ENCODE results near the gene ATP5PD. TPM values are rescaled to one million over a fixed set of nuclear protein-coding genes. Genes with fewer than 3 reads are reported as not detected.

The ATP5PD gene
- total and polyA plus RNA-seq, 2 of the 8 experiments (the other 6 are each of a cell fraction or from before 2014, with no cell fraction given), result 335 to 407 TPM

- H3K27me3 ChIP-seq (replicated peaks in 1 of 4; ENCODE audit: control insufficient read depth in 3 of 4, extremely low read depth in 1 of 4, insufficient read depth in 3 of 4, low read length in 3 of 4), result no peaks in the 10 kb centered on the region
- peaks cover 0 to 3% of the 10 kb centered on the region in 2 experiments for H4K20me1 ChIP-seq (replicated peaks in 1 of 2; ENCODE audit: control insufficient read depth in 1 of 2, insufficient read depth in 2 of 2, low read length in 2 of 2)
- H2BK5ac ChIP-seq (ENCODE audit: low read depth, low read length), result no peak overlapping the region
- FAIRE-seq (no peak), DNase-seq (ENCODE audit: low read depth in 1 of 2, low spot score in 2 of 2) (no peak)
- H4K5ac ChIP-seq (ENCODE audit: insufficient read length, low read depth, low read length), result no peak overlapping the region
- H2BK120ac ChIP-seq (replicated peaks; ENCODE audit: low read depth, low read length), result no peak overlapping the region
- H2BK20ac ChIP-seq (ENCODE audit: low read length), result no peak overlapping the region
- no peak overlapping the region for H3K4ac ChIP-seq (replicated peaks; ENCODE audit: insufficient read length, low read depth, low read length)
- H3K23me2 ChIP-seq (ENCODE audit: low read depth, low read length), result no peaks in the 10 kb centered on the region
- H2AFZ ChIP-seq (ENCODE audit: low read length), result no peak overlapping the region
- no peak overlapping the region for H3K4me3 ChIP-seq (ENCODE audit: extremely low read depth in 1 of 4, insufficient read depth in 2 of 4, low read depth in 3 of 4, low read length in 4 of 4)
- CTCF ChIA-PET (ENCODE audit: partially characterized antibody), result interaction anchor here (0.9 to 1.4 kb wide), 2 partner anchors 60 to 63 kb away, joined by 3 to 5 read pairs; no protein-coding TSS in a partner anchor
- H3K79me1 ChIP-seq (ENCODE audit: low read depth, low read length), result no peaks in the 10 kb centered on the region; the same call in 1 of the 2 replicates
- no peaks in the 10 kb centered on the region for H3K4me1 ChIP-seq (replicated peaks in 1 of 4; ENCODE audit: control insufficient read depth in 3 of 4, insufficient read depth in 4 of 4, low read length in 3 of 4)
- H3K14ac ChIP-seq (ENCODE audit: insufficient read length), result no peak overlapping the region
- no peak overlapping the region for H2BK15ac ChIP-seq (ENCODE audit: low read length)
- H3K4me2 ChIP-seq (ENCODE audit: insufficient read depth in 1 of 2, low read depth in 2 of 2, low read length in 2 of 2), result no peak overlapping the region
- H3K56ac ChIP-seq (replicated peaks; ENCODE audit: insufficient read length, low read depth, low read length), result no peak overlapping the region
- no peak overlapping the region for H4K91ac ChIP-seq (replicated peaks; ENCODE audit: insufficient read length, low read length)
- 93% methylated on average over 19 of the region's 19 CpGs; no CpG with 5 or more reads in 1 of the 2 experiments for WGBS, 2 experiments (ENCODE audit: extremely low coverage in 1 of 2, insufficient coverage in 1 of 2, insufficient read length in 1 of 2, insufficient replicate concordance in 2 of 2, low coverage in 1 of 2, low lambda C conversion rate in 2 of 2, missing lambda C conversion rate in 1 of 2)
- no peak overlapping the region for H2AK5ac ChIP-seq (ENCODE audit: low read depth, low read length)
- no peak overlapping the region for H2BK12ac ChIP-seq (ENCODE audit: low read depth, low read length)
- H3K9me3 ChIP-seq (ENCODE audit: insufficient read depth in 2 of 2, low read depth in 1 of 2, low read length in 1 of 2), result 0 out of 4 replicates have a peak, but pooled peaks cover 0 to 4% of the 10 kb centered on the region in 2 experiments
- H3K79me2 ChIP-seq (ENCODE audit: control insufficient read depth in 1 of 2, insufficient read depth in 2 of 2, low read length in 2 of 2), result no peaks in the 10 kb centered on the region
- no peak overlapping the region for H3K27ac ChIP-seq (ENCODE audit: low read depth, low read length)
- H4K8ac ChIP-seq (ENCODE audit: extremely low read depth, insufficient read depth, low read length), result no peak overlapping the region
- no peak overlapping the region for H3K9ac ChIP-seq (replicated peaks in 1 of 4; ENCODE audit: extremely low read depth in 1 of 4, low read depth in 3 of 4, low read length in 3 of 4)
- H3K18ac ChIP-seq (ENCODE audit: extremely low read depth, low read length), result no peak overlapping the region
- H3K36me3 ChIP-seq (ENCODE audit: control insufficient read depth in 2 of 4, insufficient read depth in 4 of 4, low read length in 3 of 4), result peaks cover 3 to 29% (median 18%) of the 10 kb centered on the region in 4 experiments; a peak in 7 of 8 replicates
- POLR2A ChIA-PET (ENCODE audit: partially characterized antibody), result no interaction called here
- H3K23ac ChIP-seq (ENCODE audit: insufficient read length), result no peak overlapping the region
- TF ChIP-seq RNF2 (IDR thresholded peaks at IDR 0.05; ENCODE audit: borderline replicate concordance, low read depth, low read length, missing control alignments, poor library complexity, severe bottlenecking) (no peak), KDM4A (IDR thresholded peaks at IDR 0.05; ENCODE audit: low read depth, low read length, severe bottlenecking) (no peak), BCL11A (IDR thresholded peaks at IDR 0.05; ENCODE audit: low read depth in 2 of 2, low read length in 2 of 2) (no peak), BRCA1 (IDR thresholded peaks at IDR 0.05; ENCODE audit: low read depth, low read length) (no peak), SUZ12 (IDR thresholded peaks at IDR 0.05; ENCODE audit: low read length) (no peak), HDAC2 (IDR thresholded peaks at IDR 0.05; ENCODE audit: borderline replicate concordance in 1 of 2, low read depth in 2 of 2, low read length in 2 of 2) (no peak)
- TF ChIP-seq, protein P1, sequence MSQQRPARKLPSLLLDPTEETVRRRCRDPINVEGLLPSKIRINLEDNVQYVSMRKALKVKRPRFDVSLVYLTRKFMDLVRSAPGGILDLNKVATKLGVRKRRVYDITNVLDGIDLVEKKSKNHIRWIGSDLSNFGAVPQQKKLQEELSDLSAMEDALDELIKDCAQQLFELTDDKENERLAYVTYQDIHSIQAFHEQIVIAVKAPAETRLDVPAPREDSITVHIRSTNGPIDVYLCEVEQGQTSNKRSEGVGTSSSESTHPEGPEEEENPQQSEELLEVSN (IDR thresholded peaks at IDR 0.05), result no peak
Measured at GRCh38 chr17:75020331-75021110, 26.2 kb downstream of the ATP5PD start.
